Hematopoietic multipotent progenitor cell treated with erythropoietin and hydrocortisone succinate and interleukin-3 and kit ligand, for 8 days (in vitro differentiated cells): ENCODE results near the gene KAZALD1.

Experiments used
- DNase-seq: peaks from one replicate; pipeline ENCODE4 v3.0.0-alpha.2; 2015

The KAZALD1 gene

GRCh38 chr10:101050208-101051069, 11.3 kb upstream of the KAZALD1 start:
- DNase-seq, result peak; percentile 59

- DNase-seq, result no peak
Observed at GRCh38 chr10:101052285-101052684, 9.5 kb upstream of the KAZALD1 start.

GRCh38 chr10:101053516-101053915, 8.3 kb upstream of the KAZALD1 start:
- DNase-seq, result no peak

- DNase-seq, result no peak
Observed at GRCh38 chr10:101054351-101054750, 7.4 kb upstream of the KAZALD1 start.

- DNase-seq, result no peak
Observed at GRCh38 chr10:101054876-101055275, 6.9 kb upstream of the KAZALD1 start.

GRCh38 chr10:101055411-101055810, 6.4 kb upstream of the KAZALD1 start:
- DNase-seq, result peak; percentile 34

GRCh38 chr10:101056365-101057151, 5.2 kb upstream of the KAZALD1 start:
- DNase-seq, result no peak

- peak; percentile 96 for DNase-seq
Observed at GRCh38 chr10:101060036-101060950, 1.5 kb upstream of the KAZALD1 start.

- DNase-seq, result peak; percentile 94
Observed at GRCh38 chr10:101060951-101061623, 702 bp upstream of the KAZALD1 start.

- DNase-seq, result peak; percentile 94
Observed at GRCh38 chr10:101062232-101063049, 652 bp downstream of the KAZALD1 start.

GRCh38 chr10:101063050-101063525, 1.3 kb downstream of the KAZALD1 start:
- DNase-seq, result peak; percentile 97

GRCh38 chr10:101063548-101064414, 2.0 kb downstream of the KAZALD1 start:
- DNase-seq, result peak; percentile 47

- no peak for DNase-seq
Observed at GRCh38 chr10:101064415-101065030, 2.7 kb downstream of the KAZALD1 start.

GRCh38 chr10:101065481-101066145, 3.8 kb downstream of the KAZALD1 start:
- DNase-seq, result peak; percentile 64

- DNase-seq, result peak; percentile 93
Observed at GRCh38 chr10:101066146-101066895, 4.5 kb downstream of the KAZALD1 start.

GRCh38 chr10:101066896-101067355, 5.1 kb downstream of the KAZALD1 start:
- no peak for DNase-seq

GRCh38 chr10:101067356-101068083, 5.7 kb downstream of the KAZALD1 start:
- DNase-seq, result peak; percentile 93
